Fibroblast of lung (primary cell): ENCODE results near the gene TRIM71. TPM values are rescaled to one million over a fixed set of nuclear protein-coding genes. Genes with fewer than 3 reads are reported as not detected.
"Not testable (repeated sequence)": the region's sequence is repeated elsewhere in the genome, so short reads cannot be mapped to it uniquely, and the experiment has no call there.

ENCODE experiments used
- DNase-seq, 2 donors: peaks; one replicate each; pipeline versions ENCODE4 v3.0.0 to v3.0.0-alpha.2; 2010; ENCODE audit warnings: low read depth in 2 of 2
- H2AFZ ChIP-seq: 2 replicates; pipeline ENCODE4 v1.5.1; 2012; ENCODE audit warnings: low read length, control low read depth, inconsistent platforms
- H3K27ac ChIP-seq: 2 replicates; pipeline ENCODE4 v1.5.1; 2011; ENCODE audit warnings: low read length, control low read depth; ENCODE audit not compliant: insufficient read depth
- H3K27me3 ChIP-seq: 2 replicates; pipeline ENCODE4 v1.5.1; 2011; ENCODE audit warnings: mild to moderate bottlenecking, low read length; ENCODE audit not compliant: control insufficient read depth, insufficient read depth
- H3K36me3 ChIP-seq: 2 replicates; pipeline ENCODE4 v1.5.1; 2011; ENCODE audit warnings: low read length; ENCODE audit not compliant: control insufficient read depth, insufficient read depth
- H3K4me1 ChIP-seq: 2 replicates; pipeline ENCODE4 v1.5.1; 2011; ENCODE audit warnings: low read length; ENCODE audit not compliant: control insufficient read depth, insufficient read depth; ENCODE audit errors: extremely low read depth
- H3K4me2 ChIP-seq: 2 replicates; pipeline ENCODE4 v1.5.1; 2011; ENCODE audit warnings: low read length, control low read depth; ENCODE audit not compliant: insufficient read depth; ENCODE audit errors: extremely low read depth
- H3K4me3 ChIP-seq, 4 experiments: fragments of 200-600 bp in 1 of 4; sonication (generic) in 1 of 4; replicated peaks in 1 of 4; 2 replicates each; pipeline ENCODE4 v1.5.1; 2011 to 2016; ENCODE audit warnings: low read length in 4 of 4, low read depth in 3 of 4, mild to moderate bottlenecking in 3 of 4, control low read depth in 2 of 4, inconsistent platforms in 1 of 4, mixed read lengths in 1 of 4; ENCODE audit not compliant: insufficient read depth in 1 of 4; ENCODE audit errors: control extremely low read depth in 1 of 4
- H3K79me2 ChIP-seq: 2 replicates; pipeline ENCODE4 v1.5.1; 2012; ENCODE audit warnings: mild to moderate bottlenecking, low read length, inconsistent platforms; ENCODE audit not compliant: control insufficient read depth, insufficient read depth
- H3K9ac ChIP-seq: 2 replicates; pipeline ENCODE4 v1.5.1; 2011; ENCODE audit warnings: mild to moderate bottlenecking, low read length, control low read depth; ENCODE audit not compliant: insufficient read depth
- H3K9me3 ChIP-seq: 2 replicates; pipeline ENCODE4 v1.5.1; 2012; ENCODE audit warnings: low read depth, low read length; ENCODE audit not compliant: control insufficient read depth, insufficient read depth
- H4K20me1 ChIP-seq: 2 replicates; pipeline ENCODE4 v1.5.1; 2011; ENCODE audit warnings: low read length; ENCODE audit not compliant: control insufficient read depth, insufficient read depth; ENCODE audit errors: extremely low read depth
- EZH2 ChIP-seq: IDR thresholded peaks from 2 replicates; pipeline ENCODE4 v1.5.1; 2012; ENCODE audit warnings: low read length, control low read depth, mild to moderate bottlenecking; ENCODE audit errors: missing control alignments
- polyA plus RNA-seq, 2 donors: library from polyadenylated mRNA; depleted of rRNA in 1 of 2; stranded (reverse) in 1 of 2; unstranded in 1 of 2; fragments of >200 nt; gene quantifications; 2 replicates each; pipeline ENCODE4 v1.2.1, GENCODE V29; 2011 to 2012; ENCODE audit warnings: missing spikeins in 1 of 2
- total RNA-seq: library from RNA; depleted of rRNA; stranded (reverse); fragments of >200 nt; gene quantifications from 2 replicates; pipeline ENCODE4 v1.2.1, GENCODE V29; 2014
- TF ChIP-seq, protein P1 (sequence below), 2 donors: IDR thresholded peaks in 1 of 2; conservative IDR thresholded peaks in 1 of 2; 1 replicate in 1 of 2; 2 replicates in 1 of 2; pipeline ENCODE4 v1.5.1; 2011 to 2012; ENCODE audit warnings: low read length in 2 of 2, control low read depth in 1 of 2, inconsistent platforms in 1 of 2, low read depth in 1 of 2, mild to moderate bottlenecking in 1 of 2

TRIM71 gene
- total and polyA plus RNA-seq, 2 donors (not counting 1 experiment from before 2014, with no cell fraction given) = under 0.01 to 0.02 TPM

DNA sequence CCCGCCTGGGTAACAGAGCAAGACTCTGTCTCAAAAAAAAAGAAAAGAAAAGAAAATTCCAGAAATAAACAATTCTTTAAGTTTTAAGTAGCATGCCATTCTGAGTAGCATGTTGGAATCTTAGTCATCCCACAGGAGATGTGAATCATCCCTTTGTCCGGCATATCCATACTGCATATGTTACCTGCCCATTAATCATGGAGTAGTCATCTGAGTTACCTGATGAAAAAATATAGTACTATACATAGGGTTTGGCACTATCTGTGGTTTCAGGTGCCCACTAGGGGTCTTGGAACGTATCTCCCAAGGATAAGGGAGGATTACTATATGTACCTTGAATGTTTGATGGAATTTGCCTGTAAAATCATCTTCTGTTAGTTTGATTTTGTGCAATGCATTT lies 127.3 kb downstream of the TRIM71 start:
- TF ChIP-seq, protein P1, sequence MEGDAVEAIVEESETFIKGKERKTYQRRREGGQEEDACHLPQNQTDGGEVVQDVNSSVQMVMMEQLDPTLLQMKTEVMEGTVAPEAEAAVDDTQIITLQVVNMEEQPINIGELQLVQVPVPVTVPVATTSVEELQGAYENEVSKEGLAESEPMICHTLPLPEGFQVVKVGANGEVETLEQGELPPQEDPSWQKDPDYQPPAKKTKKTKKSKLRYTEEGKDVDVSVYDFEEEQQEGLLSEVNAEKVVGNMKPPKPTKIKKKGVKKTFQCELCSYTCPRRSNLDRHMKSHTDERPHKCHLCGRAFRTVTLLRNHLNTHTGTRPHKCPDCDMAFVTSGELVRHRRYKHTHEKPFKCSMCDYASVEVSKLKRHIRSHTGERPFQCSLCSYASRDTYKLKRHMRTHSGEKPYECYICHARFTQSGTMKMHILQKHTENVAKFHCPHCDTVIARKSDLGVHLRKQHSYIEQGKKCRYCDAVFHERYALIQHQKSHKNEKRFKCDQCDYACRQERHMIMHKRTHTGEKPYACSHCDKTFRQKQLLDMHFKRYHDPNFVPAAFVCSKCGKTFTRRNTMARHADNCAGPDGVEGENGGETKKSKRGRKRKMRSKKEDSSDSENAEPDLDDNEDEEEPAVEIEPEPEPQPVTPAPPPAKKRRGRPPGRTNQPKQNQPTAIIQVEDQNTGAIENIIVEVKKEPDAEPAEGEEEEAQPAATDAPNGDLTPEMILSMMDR (conservative IDR thresholded peaks at IDR 0.05 in 1 of 2, IDR thresholded peaks at IDR 0.05 in 1 of 2; ENCODE audit: low read depth in 1 of 2, low read length in 2 of 2) = no peak
- TF ChIP-seq EZH2 = no peak
- Histone ChIP-seq H3K27me3 (no peaks in the 10 kb centered on the region), H3K4me1 (no peaks in the 10 kb centered on the region), H3K36me3 (no peaks in the 10 kb centered on the region), H3K4me2 (no peak overlapping the region), H3K9me3 (no peaks in the 10 kb centered on the region), H3K79me2 (no peaks in the 10 kb centered on the region), H3K9ac (no peak overlapping the region), H3K4me3 (no peak overlapping the region), H4K20me1 (no peaks in the 10 kb centered on the region), H2AFZ (no peak overlapping the region), H3K27ac (no peak overlapping the region)
- DNase-seq = peak in 1 of 2 donors; percentile 53

DNA sequence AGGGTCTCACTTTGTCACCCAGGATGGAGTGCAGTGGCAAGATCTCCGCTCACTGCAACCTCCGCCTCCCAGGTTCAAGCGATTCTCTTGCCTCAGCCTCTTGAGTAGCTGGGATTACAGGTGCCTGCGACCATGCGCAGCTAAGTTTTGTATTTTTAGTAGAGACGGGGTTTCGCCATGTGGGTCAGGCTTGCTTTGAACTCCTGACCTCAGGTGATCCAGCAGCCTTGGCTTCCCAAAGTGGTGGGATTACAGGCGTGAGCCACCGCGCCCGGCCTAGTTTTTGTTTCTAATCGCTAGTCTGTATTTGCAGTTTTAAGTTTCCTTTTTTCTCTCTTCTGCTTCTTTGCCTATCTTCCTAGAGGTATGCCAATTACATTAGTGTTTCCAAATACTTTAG lies 127.8 kb downstream of the TRIM71 start:
- H3K36me3 ChIP-seq, DNase-seq, H3K4me3 ChIP-seq, H3K27me3 ChIP-seq, H3K79me2 ChIP-seq, H3K9me3 ChIP-seq, H2AFZ ChIP-seq, H4K20me1 ChIP-seq, H3K27ac ChIP-seq, H3K4me1 ChIP-seq, H3K9ac ChIP-seq, H3K4me2 ChIP-seq: not testable (repeated sequence)

DNA sequence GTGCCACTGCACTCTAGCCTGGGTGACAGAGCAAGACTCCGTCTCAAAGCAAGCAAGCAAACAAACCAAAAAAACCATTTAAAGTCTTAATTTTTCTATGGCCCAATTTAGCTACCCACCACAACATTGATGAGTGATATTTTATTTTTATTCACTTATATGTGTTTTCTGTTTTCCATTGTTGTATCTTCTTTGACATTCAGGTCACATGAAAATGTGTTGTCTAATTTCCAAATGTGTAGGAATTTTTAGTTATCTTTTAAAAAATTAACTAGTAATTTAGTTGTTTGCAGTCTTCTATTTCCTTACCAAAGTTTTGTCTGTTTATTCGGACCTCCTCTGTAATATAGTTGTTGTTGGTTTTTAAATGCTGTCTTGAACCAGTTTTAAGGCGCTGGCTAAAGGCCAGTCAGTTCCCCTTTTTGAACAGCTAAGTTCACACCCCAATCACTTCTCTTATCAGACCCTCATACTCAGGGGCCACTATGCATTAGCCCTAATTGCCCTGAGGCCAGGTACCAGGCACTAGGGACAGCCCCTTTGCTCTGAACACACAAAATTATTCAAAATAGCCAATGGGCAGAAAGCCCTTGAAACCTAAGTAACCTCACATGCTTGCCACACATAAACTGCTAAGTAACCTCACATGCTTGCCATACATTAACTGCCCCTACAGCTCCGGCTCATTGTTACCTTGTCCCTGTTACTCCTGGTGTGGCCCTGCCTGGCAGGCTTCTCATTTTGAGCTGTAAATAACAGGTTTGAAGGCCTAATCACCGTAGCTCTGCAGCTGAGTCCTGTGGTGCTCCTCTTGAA lies 129.4 kb downstream of the TRIM71 start:
- H3K4me3 ChIP-seq = no peak overlapping the region
- peaks cover 4% of the 10 kb centered on the region for H3K27me3 ChIP-seq
- no peaks in the 10 kb centered on the region for H3K36me3 ChIP-seq
- no peak overlapping the region for H3K27ac ChIP-seq
- no peak for DNase-seq
- no peaks in the 10 kb centered on the region for H3K79me2 ChIP-seq
- H3K9me3 ChIP-seq = no peaks in the 10 kb centered on the region
- no peaks in the 10 kb centered on the region for H4K20me1 ChIP-seq
- no peaks in the 10 kb centered on the region for H3K4me1 ChIP-seq
- TF ChIP-seq, protein P1 (conservative IDR thresholded peaks at IDR 0.05 in 1 of 2, IDR thresholded peaks at IDR 0.05 in 1 of 2; ENCODE audit: low read depth in 1 of 2, low read length in 2 of 2) = no peak
- no peak for TF ChIP-seq EZH2
- no peak overlapping the region for H3K9ac ChIP-seq
- no peak overlapping the region for H3K4me2 ChIP-seq
- no peak overlapping the region for H2AFZ ChIP-seq

Other genes with a start within 250 kb of the TRIM71 start
- gene DYNC1LI1, start 247.1 kb upstream of the TRIM71 start, total RNA-seq = 30.0 and 44.1 TPM in 2 replicates
- gene DYNC1LI1, start 247.1 kb upstream of the TRIM71 start, polyA plus RNA-seq = 49.8 and 58.3 TPM in 2 replicates
- 28.6 and 28.8 TPM in 2 replicates for gene CNOT10, start 132.8 kb upstream of the TRIM71 start, total RNA-seq
- gene CNOT10, start 132.8 kb upstream of the TRIM71 start, polyA plus RNA-seq = 16.9 and 17.5 TPM in 2 replicates
- not detected in 2 replicates for gene CCR4, start 133.6 kb downstream of the TRIM71 start, total RNA-seq
- not detected in 2 replicates for gene CCR4, start 133.6 kb downstream of the TRIM71 start, polyA plus RNA-seq